ENCODE data around the gene NUDT16L1.

The NUDT16L1 gene

GRCh38 chr16:4648917-4649316 lies 44.4 kb upstream of the NUDT16L1 start:
- no peak for TF ChIP-seq CSRNP3 (CRISPR knock-in tag; IDR thresholded peaks at IDR 0.05)
- TF ChIP-seq ZC3H10 (CRISPR knock-in tag; IDR thresholded peaks at IDR 0.05), result no peak
- no peak for TF ChIP-seq ZNF8 (CRISPR knock-in tag; IDR thresholded peaks at IDR 0.05)
- TF ChIP-seq CSDC2 (CRISPR knock-in tag; IDR thresholded peaks at IDR 0.05), result no peak
- TF ChIP-seq ZNF70 (CRISPR knock-in tag; IDR thresholded peaks at IDR 0.05), result no peak
- TF ChIP-seq PPARA (CRISPR knock-in tag; IDR thresholded peaks at IDR 0.05; ENCODE audit: borderline replicate concordance), result no peak
- TF ChIP-seq ARNTL (CRISPR knock-in tag; IDR thresholded peaks at IDR 0.05; ENCODE audit: borderline replicate concordance, low read depth), result no peak
- TF ChIP-seq GLIS3 (CRISPR knock-in tag; IDR thresholded peaks at IDR 0.05), result no peak
- TF ChIP-seq TOX (CRISPR knock-in tag; IDR thresholded peaks at IDR 0.05; ENCODE audit: borderline replicate concordance), result no peak
- no peak for ATAC-seq

- no peak; the same call in 2 of the 3 replicates for ATAC-seq
- TF ChIP-seq ZC3H10 (CRISPR knock-in tag; IDR thresholded peaks at IDR 0.05), result no peak
- TF ChIP-seq POU6F1 (CRISPR knock-in tag; IDR thresholded peaks at IDR 0.05; ENCODE audit: borderline replicate concordance, low read depth), result no peak
- no peak for TF ChIP-seq ZNF8 (CRISPR knock-in tag; IDR thresholded peaks at IDR 0.05)
- TF ChIP-seq ESRRG (CRISPR knock-in tag; IDR thresholded peaks at IDR 0.05), result no peak
- TF ChIP-seq, protein P1, sequence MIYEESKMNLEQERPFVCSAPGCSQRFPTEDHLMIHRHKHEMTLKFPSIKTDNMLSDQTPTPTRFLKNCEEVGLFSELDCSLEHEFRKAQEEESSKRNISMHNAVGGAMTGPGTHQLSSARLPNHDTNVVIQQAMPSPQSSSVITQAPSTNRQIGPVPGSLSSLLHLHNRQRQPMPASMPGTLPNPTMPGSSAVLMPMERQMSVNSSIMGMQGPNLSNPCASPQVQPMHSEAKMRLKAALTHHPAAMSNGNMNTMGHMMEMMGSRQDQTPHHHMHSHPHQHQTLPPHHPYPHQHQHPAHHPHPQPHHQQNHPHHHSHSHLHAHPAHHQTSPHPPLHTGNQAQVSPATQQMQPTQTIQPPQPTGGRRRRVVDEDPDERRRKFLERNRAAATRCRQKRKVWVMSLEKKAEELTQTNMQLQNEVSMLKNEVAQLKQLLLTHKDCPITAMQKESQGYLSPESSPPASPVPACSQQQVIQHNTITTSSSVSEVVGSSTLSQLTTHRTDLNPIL (CRISPR knock-in tag; IDR thresholded peaks at IDR 0.05; ENCODE audit: low read depth), result no peak
- no peak for TF ChIP-seq TOX (CRISPR knock-in tag; IDR thresholded peaks at IDR 0.05; ENCODE audit: borderline replicate concordance)
- no peak for TF ChIP-seq RARB (CRISPR knock-in tag; IDR thresholded peaks at IDR 0.05)
- TF ChIP-seq ZNF565 (CRISPR knock-in tag; conservative IDR thresholded peaks at IDR 0.05; ENCODE audit: low read depth), result no peak
- no peak for TF ChIP-seq GLIS3 (CRISPR knock-in tag; IDR thresholded peaks at IDR 0.05)
- no peak for TF ChIP-seq SNAI2 (CRISPR knock-in tag; IDR thresholded peaks at IDR 0.05)
- TF ChIP-seq CSRNP3 (CRISPR knock-in tag; IDR thresholded peaks at IDR 0.05), result no peak
- no peak for TF ChIP-seq TCF4 (CRISPR knock-in tag; IDR thresholded peaks at IDR 0.05; ENCODE audit: borderline replicate concordance)
- no peak for TF ChIP-seq ISL1 (CRISPR knock-in tag; IDR thresholded peaks at IDR 0.05)
- TF ChIP-seq PATZ1 (CRISPR knock-in tag; IDR thresholded peaks at IDR 0.05; ENCODE audit: borderline replicate concordance), result no peak
- TF ChIP-seq PPARA (CRISPR knock-in tag; IDR thresholded peaks at IDR 0.05; ENCODE audit: borderline replicate concordance), result no peak
- no peak for TF ChIP-seq ZFP30 (CRISPR knock-in tag; IDR thresholded peaks at IDR 0.05)
- TF ChIP-seq ZNF70 (CRISPR knock-in tag; IDR thresholded peaks at IDR 0.05), result no peak
- no peak for TF ChIP-seq ARNTL (CRISPR knock-in tag; IDR thresholded peaks at IDR 0.05; ENCODE audit: borderline replicate concordance, low read depth)
- TF ChIP-seq TSHZ2 (CRISPR knock-in tag; IDR thresholded peaks at IDR 0.05), result no peak
Measured at GRCh38 chr16:4649744-4650442, 43.5 kb upstream of the NUDT16L1 start.

GRCh38 chr16:4650443-4651074 lies 42.8 kb upstream of the NUDT16L1 start:
- ATAC-seq, result peak; percentile 84

Data from SK-N-SH treated with all-trans-retinoic acid at 6 μM for 48 hours (cell line).